GM21737 (cell line): Measurements from ENCODE around the gene SLC2A10.

Source experiments
- ATAC-seq: cut with Tn5 transposase; IDR thresholded peaks from one replicate; pipeline ENCODE4 v1.9.1; 2021; ENCODE audit warnings: mild to moderate bottlenecking, moderate library complexity; ENCODE audit not compliant: unreplicated experiment

SLC2A10 gene

DNA sequence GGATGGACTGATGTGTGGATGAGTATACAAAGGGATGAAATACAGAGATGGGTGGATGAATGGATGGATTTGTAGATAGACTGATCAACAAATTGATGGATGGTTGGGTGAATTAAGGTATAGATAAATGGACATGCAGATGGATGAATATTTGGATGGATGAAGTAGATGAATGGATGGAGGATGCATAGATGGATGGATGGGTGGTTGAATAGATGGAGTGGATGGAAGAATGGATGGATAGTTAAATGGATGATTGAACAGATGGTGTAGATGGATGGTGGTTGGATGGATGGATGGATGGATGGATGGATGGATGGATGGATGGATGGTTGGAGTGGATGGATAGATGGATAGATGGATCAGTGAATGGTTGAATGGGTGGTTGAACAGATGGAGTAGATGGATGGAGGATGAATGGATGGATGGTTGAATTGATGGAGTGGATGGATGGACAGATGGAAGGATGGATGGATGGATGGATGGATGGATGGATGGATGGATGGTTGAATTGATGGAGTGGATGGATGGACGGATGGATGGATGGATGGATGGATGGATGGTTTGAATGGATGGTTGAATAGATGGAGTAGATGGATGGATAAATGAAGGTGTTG lies 15.0 kb downstream of the SLC2A10 start:
- ATAC-seq: no peak

DNA sequence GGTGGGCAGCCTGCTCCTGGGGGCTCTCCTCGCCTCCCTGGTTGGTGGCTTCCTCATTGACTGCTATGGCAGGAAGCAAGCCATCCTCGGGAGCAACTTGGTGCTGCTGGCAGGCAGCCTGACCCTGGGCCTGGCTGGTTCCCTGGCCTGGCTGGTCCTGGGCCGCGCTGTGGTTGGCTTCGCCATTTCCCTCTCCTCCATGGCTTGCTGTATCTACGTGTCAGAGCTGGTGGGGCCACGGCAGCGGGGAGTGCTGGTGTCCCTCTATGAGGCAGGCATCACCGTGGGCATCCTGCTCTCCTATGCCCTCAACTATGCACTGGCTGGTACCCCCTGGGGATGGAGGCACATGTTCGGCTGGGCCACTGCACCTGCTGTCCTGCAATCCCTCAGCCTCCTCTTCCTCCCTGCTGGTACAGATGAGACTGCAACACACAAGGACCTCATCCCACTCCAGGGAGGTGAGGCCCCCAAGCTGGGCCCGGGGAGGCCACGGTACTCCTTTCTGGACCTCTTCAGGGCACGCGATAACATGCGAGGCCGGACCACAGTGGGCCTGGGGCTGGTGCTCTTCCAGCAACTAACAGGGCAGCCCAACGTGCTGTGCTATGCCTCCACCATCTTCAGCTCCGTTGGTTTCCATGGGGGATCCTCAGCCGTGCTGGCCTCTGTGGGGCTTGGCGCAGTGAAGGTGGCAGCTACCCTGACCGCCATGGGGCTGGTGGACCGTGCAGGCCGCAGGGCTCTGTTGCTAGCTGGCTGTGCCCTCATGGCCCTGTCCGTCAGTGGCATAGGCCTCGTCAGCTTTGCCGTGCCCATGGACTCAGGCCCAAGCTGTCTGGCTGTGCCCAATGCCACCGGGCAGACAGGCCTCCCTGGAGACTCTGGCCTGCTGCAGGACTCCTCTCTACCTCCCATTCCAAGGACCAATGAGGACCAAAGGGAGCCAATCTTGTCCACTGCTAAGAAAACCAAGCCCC lies 16.0 kb downstream of the SLC2A10 start:
- ATAC-seq: no peak

DNA sequence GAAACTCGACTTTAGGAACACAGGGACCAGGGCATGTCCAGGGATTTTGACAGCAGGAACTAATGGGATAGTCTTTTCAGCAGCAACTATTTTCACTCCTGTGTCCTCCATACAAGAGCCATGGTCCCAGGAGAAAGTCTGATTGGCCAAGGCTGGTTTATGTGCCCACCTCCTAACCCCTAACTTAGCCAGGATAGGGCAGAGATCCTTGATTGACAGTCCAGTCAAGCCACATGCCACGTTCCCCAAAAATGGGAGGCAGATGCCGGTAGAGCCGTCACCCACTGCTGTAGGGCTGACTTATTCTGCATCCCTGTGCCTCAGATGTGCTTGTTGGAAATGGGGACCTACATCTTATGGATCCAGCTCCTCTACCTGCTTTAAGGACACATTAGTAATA lies 22.3 kb downstream of the SLC2A10 start:
- no peak for ATAC-seq

DNA sequence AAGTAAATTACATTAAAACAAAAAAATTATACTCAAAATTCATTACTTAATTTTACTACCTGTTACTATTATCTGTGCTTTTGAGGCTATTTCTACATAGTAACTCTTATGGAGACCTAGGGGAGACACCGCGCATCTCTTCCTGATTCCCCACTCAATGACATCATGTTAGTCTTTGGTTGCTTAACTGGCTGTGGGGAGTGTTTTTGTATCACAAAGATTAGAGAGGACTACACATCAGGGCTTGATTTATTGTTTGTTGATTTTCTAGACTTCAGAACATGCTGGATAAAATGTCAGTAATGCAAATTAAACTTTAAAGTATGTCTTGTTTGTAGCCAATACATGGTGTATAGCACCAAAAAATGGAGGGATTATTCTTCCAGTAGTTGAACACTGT lies 26.0 kb downstream of the SLC2A10 start:
- no peak for ATAC-seq

DNA sequence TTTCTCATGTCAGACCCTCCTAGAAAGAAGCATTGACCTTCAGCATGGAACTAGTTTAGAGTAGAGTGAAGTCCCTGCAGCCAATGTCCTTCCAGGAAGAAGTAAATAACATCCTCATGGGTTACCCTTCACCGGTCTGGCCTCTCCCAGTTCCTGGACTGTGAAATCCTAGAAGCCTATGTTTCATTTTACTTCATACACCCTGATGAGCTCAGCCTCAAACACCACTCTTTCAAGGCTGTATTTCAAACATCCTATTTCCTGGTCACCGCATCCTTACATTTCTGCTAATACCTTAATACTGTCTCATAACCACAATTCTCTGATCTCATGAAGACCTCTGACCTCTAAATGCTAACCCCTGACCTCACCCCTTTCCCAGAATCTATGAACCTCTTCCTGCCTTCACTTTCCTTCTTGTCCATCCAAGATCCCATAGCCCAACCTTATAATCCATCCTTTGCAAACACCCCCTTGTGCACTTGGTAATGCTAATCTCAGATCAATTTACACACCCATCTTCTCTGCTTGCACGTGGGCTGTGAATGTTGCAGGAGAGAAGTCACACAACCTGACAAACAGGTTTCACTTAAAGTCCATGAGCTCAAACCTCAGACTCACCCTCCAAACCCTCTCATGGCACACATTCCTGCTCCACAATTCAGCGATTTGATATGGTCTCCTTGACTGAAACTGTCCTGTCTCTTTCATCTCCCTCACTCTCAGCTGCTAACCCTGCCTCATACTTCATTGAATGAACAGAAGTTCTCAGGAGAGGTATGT lies 30.2 kb downstream of the SLC2A10 start:
- ATAC-seq: no peak

DNA sequence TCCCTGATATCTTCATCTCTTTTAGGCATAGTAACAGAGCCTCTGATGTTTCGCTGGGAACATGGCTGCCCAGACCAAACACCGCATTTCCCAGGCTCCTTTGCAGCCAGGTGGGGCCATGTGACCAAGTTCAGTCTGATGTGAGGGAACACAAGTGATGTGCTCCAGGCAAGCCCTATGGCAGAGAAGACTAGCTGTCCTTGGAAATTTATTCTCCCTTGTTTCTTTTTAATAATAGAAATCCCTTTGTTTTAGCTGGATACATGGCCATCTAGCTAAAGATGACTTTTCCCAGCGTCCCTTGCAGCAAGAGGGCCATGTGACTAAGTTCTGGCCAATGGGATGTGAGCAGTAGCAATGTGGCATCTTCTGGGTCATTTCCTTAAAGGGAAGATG lies 30.8 kb downstream of the SLC2A10 start:
- ATAC-seq: no peak

DNA sequence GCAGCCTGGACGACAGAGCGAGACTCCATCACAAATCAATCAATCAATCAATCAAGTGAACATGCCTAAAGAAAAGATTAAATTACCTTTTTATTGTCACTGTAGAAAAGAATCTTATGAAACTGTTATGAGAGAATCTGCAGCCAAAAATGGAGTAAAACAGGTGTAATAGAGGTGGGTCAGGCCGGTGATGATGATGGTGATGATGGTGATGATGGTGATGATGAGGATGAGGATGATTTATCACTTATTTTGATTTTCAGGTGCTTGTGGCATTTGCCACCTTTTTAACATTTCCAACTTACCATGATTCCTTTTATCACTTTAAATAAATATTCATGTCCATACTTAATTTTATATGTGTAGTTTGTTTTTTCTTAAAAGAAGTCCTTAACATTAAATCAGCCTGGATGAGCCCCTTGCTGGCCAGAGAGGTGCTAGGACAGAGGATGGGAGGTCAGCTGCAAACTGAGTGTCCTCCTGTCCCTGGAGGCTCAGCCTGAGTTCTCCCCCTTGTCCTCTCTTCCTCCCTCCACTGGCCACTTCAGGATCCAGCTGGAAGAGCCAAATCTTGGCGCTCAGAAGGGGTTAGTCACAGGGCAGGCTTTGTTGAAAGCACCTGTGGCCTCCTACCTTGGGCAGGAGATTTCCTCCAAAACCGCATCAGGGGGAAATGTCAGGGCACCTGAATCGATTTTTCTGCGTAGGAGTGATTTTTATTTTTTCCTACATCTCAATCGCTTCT lies 32.6 kb downstream of the SLC2A10 start:
- no peak for ATAC-seq

DNA sequence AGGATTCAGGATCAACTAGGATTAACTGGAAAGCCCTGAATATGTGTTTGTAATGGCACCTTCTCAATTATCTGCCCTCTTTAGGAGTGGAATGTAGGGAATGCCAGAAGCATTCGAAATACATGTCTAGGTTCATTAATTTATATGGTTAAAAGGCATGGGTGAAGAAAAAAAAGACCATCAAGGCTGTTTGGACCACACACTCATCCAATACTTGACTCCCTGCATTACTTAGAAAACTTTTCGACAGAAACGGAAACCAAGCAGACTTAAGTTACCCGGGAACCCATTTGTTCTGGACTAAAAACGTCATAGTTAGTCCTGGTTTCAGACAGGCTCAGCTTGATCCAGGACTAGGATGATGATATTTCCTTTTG lies 33.2 kb downstream of the SLC2A10 start:
- no peak for ATAC-seq

DNA sequence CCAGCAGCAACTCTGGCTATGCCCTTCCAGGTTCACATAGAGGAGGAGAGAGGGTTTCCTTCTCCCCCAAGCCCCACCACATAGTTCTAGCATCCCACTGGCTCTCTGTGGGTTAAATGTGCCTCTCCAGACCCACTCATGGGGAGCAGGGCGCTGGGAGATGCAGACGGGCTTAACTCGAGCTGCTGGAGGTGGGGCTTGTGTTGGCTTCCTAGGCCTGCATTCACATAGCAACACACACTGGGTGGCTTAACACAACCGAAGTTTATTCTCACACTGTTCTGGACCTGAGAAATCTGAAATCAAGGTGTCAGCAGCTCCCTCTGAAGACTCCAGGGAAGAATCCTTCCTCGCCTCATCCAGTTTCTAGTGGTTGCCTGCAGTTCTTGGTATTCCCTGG lies 33.6 kb downstream of the SLC2A10 start:
- no peak for ATAC-seq

DNA sequence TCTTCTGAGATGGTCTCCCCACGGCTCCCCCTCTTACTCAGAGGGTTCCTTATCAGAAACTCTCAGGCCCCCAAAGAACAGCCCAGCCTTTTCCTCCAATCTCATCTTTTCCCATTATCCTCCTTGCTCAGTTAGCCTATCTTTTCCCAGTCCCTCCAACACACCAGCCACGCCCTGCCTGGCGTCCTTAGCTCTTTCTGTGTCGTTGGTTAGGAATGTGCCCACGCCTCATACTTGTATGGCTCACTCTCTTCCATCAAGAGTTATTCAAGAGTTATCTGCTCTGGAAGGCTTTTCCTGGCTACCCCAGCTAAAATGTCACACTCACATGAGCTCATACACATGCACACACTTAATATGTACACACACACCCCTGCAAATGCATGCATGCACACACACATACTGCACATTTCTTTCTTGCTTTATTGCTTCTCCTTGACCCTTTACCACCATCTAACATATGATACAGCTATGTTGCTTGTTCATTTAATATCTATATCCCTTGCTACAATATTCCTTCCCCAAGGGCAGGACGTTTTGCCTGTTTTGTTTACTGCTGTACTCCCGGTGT lies 37.6 kb downstream of the SLC2A10 start:
- no peak for ATAC-seq

DNA sequence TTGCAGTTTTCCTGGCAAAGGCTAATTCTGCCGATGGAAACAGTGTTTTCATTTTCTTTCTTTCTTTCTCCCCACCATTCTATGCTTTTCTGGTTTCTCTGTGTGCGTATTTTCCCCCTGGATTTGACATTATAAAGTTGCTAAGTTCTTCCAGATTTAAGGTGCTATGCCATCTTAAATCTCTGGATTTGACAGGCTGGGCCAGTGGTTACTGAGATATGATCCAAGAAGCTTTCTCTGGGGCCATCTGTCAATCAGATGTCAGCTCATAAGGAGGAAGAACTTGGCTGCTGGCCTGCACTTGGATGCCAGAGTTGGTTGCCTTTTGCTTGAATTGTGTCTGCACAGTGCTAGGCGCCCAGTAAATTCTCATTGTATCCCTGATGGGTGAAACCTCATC lies 39.7 kb downstream of the SLC2A10 start:
- no peak for ATAC-seq

DNA sequence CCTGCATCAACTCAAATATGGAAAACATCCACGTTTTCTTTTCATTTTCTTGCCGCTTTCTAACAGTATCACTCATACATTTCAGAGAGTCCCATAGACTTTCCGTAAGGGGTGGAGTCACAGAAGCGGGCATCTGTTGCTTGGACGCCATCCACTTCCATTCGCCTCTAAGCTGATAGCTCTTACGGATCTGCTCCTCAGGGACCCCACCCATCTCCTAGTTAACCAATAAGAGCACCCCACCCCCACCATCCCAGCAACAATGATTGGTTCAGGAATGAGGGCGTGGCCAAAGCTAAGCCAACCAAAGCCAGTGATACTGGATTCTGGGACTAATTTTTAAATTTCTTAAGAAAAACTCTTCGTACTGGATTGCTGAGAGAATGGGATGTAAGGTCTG lies 42.4 kb downstream of the SLC2A10 start:
- no peak for ATAC-seq

DNA sequence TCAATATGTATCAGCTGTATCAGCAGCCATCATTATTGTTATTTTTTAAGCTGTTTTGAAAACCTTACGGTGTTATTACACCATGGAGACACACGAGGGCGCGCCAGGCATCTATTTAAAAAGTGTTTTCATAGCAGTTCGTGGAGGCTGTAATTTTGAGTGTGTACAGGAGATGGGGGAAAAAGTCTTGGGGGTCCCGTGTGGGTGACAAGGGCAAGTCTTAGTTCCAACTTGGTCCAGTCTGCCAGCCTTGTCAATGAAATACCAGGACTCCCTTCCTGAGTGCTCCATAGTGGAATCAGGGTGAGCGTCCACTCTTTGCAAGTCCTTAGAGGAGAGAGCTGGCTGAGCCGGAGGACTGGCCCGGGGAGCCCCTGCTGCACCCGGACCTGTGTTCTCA lies 43.3 kb downstream of the SLC2A10 start:
- ATAC-seq: no peak

DNA sequence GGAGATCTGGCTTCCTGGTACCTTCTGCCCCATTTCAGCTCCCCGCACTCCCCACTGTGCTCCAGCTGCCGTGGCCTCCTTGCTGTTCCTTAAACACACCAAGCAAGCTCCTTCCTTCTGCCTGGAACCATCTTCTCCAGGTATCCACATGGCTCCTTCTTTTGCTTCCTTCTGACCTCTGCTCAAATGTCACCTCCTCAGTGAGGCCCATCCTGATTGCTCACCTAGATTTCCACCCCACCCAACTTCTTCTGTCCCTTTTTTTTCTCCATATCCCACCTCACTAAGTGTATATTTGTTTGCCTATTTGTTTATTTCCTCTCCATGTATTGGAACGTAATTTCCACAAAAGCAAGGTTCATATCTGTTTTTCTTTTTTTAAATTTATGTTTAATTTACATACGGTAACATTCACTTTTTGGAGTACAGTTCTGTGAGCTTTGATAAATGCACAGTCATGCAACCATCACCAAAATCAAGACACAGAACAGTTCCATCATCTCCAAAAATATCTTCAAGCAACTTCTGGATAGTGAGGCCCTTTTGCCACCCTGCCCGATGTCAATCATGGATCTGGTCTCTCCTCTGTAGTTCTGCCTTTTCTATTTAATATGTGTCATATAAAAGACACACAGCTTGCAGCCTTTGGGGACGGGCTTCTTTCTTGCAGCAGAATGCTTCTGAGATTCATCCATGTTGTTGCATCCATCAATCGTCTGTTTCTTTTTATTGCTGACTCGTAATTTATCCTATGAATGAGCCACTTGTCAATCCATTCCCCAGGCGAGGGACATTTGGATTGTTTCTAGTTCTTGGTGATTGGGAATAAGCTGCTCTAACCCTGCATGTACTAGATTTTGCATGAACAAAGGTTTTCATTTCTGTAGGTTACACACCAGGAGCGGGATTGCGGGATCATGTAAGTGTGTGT lies 46.3 kb downstream of the SLC2A10 start:
- ATAC-seq: no peak

DNA sequence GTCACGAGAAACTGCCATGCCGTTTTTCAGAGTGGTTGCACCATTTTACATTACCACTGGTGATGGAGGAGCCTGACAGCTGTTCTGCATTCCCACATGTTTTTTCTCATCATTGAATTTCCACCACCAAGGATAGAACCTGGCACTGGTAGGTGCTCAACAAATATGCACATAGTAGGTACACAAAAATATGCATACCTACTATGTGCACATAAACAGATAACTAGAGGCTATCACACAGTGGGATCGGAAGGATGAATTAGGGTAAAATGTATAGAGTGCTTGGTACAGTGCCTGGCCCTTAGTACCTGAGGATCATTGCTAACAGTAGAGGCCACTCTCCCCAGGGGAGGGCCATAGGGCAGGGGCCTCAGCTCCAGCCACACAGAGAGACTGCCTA lies 47.0 kb downstream of the SLC2A10 start:
- no peak for ATAC-seq

DNA sequence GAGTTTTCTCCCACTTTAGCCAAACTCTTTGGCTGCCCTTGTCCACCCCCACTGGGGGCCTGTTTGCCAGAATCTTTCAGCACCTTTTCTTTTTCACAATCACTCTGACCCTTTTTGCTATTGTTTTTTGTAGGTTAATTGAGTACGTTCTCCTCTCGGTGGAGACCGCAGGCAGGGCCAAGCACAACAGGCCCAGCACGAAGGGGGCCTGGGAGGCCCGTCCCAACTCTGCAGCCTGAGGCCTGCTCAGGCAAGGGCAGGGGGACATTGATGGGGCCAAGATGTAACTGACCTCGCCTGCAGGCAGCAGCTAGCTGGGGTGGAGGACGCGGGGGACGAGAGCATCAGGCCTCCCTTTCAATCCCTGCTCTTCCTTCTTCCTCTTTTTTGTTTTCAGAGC lies 47.7 kb downstream of the SLC2A10 start:
- ATAC-seq: no peak

DNA sequence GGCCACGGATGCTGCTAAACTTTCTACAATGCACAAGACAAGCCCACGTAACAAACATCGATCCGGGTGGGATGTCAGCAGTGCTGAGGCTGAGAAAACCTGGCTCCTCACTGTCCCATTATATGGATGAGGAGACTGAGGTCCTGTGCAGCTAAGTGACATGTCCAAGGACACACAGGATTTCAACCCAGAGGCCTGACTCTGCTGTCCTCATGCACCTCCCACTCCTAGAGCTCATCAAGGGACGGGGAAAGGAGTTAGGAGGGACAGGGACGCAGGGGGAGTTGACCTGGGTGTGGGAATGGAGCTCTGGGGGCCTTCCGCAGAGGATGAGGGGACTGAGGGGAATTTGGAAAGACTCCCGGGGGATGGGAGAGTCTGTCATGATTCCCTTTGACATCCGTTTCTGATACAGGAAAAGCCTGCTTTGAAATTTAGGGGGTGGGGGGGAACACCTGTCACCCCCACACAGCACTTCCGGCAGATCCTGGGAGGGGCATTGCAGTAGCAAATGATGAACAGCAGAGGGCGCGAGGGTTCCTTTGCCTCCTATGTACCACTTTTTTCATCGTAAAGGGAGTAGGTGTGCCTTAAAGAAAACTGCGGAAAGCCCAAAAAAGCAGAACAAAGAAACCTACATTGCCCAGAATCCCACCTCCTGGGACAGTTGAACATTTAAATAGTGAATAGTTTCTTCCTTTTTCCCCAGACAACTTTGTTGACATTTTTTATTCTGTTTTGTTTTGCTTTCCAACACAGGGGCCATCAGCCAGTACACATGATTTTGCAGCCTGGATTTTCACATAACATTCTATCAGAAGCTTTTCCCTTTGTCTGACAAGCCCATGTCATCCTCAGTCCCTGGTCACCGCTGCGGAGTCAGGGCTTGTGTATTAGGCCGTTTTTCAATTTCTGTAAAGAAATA lies 48.6 kb downstream of the SLC2A10 start:
- ATAC-seq: no peak

DNA sequence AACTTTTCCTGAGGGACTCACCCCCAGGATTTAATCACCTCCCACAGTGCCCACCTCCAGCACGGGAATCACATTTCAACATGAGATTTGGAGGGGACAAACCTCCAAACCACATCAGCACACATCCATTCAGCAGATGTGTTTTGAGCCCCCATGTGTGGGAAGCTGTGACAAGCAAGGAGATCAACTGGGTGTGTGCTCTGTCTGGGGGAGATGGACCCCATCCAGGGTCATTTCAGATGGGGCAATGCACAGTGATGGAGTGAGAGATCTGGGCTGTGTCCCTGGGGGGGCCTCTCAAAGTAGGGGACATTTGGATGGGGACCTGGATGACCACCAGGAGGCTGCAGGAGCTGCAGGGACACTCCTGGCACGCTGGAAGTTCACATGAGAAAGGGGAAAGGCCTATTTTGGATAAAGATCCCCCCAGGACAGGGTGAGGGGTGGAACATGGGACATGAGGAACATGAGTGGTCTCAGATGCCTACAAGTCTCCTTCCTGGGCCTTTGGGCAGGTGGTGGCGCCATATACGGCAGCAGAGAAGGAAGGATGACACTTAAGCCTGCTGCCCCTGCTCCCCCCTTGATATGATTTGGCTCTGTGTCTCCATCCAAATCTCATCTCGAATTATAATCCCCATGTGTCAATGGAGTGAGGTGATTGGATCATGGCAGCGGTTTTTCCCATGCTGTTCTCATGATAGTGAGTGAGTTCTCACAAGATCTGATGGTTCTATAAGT lies 49.6 kb downstream of the SLC2A10 start:
- no peak for ATAC-seq
